Keratinocyte (primary cell): ENCODE data around the gene EBF3. TPM values are rescaled to one million over a fixed set of nuclear protein-coding genes. Genes with fewer than 3 reads are reported as not detected.

Experiments used
- DNase-seq: peaks from one replicate; pipeline ENCODE4 v3.0.0-alpha.2; 2011; ENCODE audit warnings: low read depth, missing footprints, low spot score
- FAIRE-seq: peaks from 2 replicates; lab custom pipeline; 2011; peaks lifted over from hg19 to GRCh38; lab: Jason Lieb, UNC
- H2AFZ ChIP-seq: 2 replicates; pipeline ENCODE4 v1.6.0; 2012; ENCODE audit warnings: low read length, control low read depth, inconsistent platforms; ENCODE audit not compliant: control insufficient read depth
- H3K27ac ChIP-seq: 2 replicates; pipeline ENCODE4 v1.5.1; 2011; ENCODE audit warnings: low read length; ENCODE audit not compliant: control insufficient read depth, insufficient read depth
- H3K27me3 ChIP-seq: 3 replicates; pipeline ENCODE4 v1.6.0; 2011; ENCODE audit warnings: low read length; ENCODE audit not compliant: control insufficient read depth, insufficient read depth; ENCODE audit errors: extremely low read depth
- H3K36me3 ChIP-seq, 2 experiments: 2 replicates in 1 of 2; 3 replicates in 1 of 2; pipeline ENCODE4 v1.5.1; 2011; ENCODE audit warnings: low read length in 2 of 2, mild to moderate bottlenecking in 1 of 2; ENCODE audit not compliant: control insufficient read depth in 2 of 2, insufficient read depth in 2 of 2; ENCODE audit errors: extremely low read depth in 1 of 2
- H3K4me1 ChIP-seq: 3 replicates; pipeline ENCODE4 v1.5.1; 2011; ENCODE audit warnings: low read length; ENCODE audit not compliant: control insufficient read depth, insufficient read depth; ENCODE audit errors: extremely low read depth
- H3K4me2 ChIP-seq: 3 replicates; pipeline ENCODE4 v1.6.0; 2011; ENCODE audit warnings: low read depth, low read length; ENCODE audit not compliant: control insufficient read depth, insufficient read depth; ENCODE audit errors: extremely low read depth
- H3K4me3 ChIP-seq, 3 experiments: fragments of 200-600 bp in 1 of 3; sonication (generic) in 1 of 3; 2 replicates in 2 of 3; 3 replicates in 1 of 3; pipeline ENCODE4 v1.5.1; 2011 to 2016; ENCODE audit warnings: low read length in 3 of 3, mild to moderate bottlenecking in 3 of 3, control low read depth in 2 of 3, inconsistent platforms in 1 of 3, low read depth in 1 of 3, mixed read lengths in 1 of 3, mixed run types in 1 of 3, moderate library complexity in 1 of 3; ENCODE audit not compliant: control insufficient read depth in 2 of 3, insufficient read depth in 2 of 3; ENCODE audit errors: extremely low read depth in 1 of 3
- H3K79me2 ChIP-seq: 2 replicates; pipeline ENCODE4 v1.6.0; 2012; ENCODE audit warnings: low read length; ENCODE audit not compliant: control insufficient read depth, insufficient read depth
- H3K9ac ChIP-seq: 3 replicates; pipeline ENCODE4 v1.6.0; 2011; ENCODE audit warnings: low read length; ENCODE audit not compliant: control insufficient read depth, insufficient read depth; ENCODE audit errors: extremely low read depth
- H3K9me1 ChIP-seq: 3 replicates; pipeline ENCODE4 v1.6.0; 2011; ENCODE audit warnings: low read length; ENCODE audit not compliant: control insufficient read depth, insufficient read depth; ENCODE audit errors: extremely low read depth
- H3K9me3 ChIP-seq: 2 replicates; pipeline ENCODE4 v1.5.1; 2012; ENCODE audit warnings: low read depth, low read length; ENCODE audit not compliant: control insufficient read depth
- H4K20me1 ChIP-seq: 3 replicates; pipeline ENCODE4 v1.6.0; 2011; ENCODE audit warnings: low read length; ENCODE audit not compliant: control insufficient read depth, insufficient read depth; ENCODE audit errors: extremely low read depth
- EZH2 ChIP-seq: IDR thresholded peaks from one replicate; pipeline ENCODE4 v1.6.1; 2012; ENCODE audit warnings: inconsistent platforms, mild to moderate bottlenecking, low read length, moderate library complexity
- dilution Hi-C: fragments of 300-500 bp; cut with MboI; formaldehyde crosslinking; loops from one replicate; pipeline ENCODE4 v1.7.0; 2020; ENCODE audit warnings: low sequenced_read_pairs; ENCODE audit not compliant: extremely low pct_ligation_motif_present
- polyA plus RNA-seq, 5 experiments: library from polyadenylated mRNA; depleted of rRNA in 3 of 5; stranded (reverse) in 3 of 5; stranded (forward) in 1 of 5; unstranded in 1 of 5; fragments of >200 nt; gene quantifications; 1 replicate in 1 of 5; 2 replicates in 3 of 5; 3 replicates in 1 of 5; pipeline versions ENCODE4 v1.2.1 to v1.2.3, GENCODE V29; 2011 to 2012; ENCODE audit warnings: missing spikeins in 2 of 5, low read depth in 1 of 5, low replicate concordance in 1 of 5
- TF ChIP-seq, protein P1 (sequence below), 3 experiments: IDR thresholded peaks in 1 of 3; conservative IDR thresholded peaks in 1 of 3; optimal IDR thresholded peaks in 1 of 3; 2 replicates in 2 of 3; 3 replicates in 1 of 3; pipeline versions ENCODE3 to v1.5.1; 2011; ENCODE audit warnings: low read length in 3 of 3, mild to moderate bottlenecking in 3 of 3, moderate library complexity in 2 of 3, control low read depth in 1 of 3, inconsistent platforms in 1 of 3; ENCODE audit not compliant: insufficient read depth in 2 of 3; ENCODE audit errors: extremely low read depth in 1 of 3

Gene EBF3
- polyA plus RNA-seq, 1 donor (not counting 4 experiments of a cell fraction or from before 2014, with no cell fraction given) = not detected

DNA sequence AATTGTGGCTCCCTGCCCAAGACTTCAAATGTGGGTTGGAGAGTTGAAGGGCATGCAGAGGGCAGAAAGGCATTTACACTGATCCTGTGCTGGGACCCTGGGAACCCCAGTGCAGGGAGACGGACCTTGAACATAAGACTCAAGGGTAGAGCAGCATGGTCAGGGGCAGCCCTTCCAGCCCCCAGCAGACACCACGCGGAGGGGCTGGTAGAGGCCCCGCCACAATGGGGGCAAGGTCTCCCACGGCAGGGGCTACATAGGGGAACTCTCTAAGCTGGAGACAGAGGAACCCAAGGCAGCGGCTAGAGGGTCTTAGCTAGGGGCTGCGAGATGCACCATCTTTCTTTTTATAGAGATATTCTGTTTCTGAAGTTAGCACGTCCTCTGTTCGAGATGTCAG, 45.2 kb upstream of the EBF3 start:
- Histone ChIP-seq H3K4me3 (no peak overlapping the region), H3K79me2 (no peaks in the 10 kb centered on the region), H3K36me3 (no peaks in the 10 kb centered on the region), H3K9me1 (no peaks in the 10 kb centered on the region), H4K20me1 (no peaks in the 10 kb centered on the region), H3K4me2 (no peak overlapping the region), H3K9me3 (no peaks in the 10 kb centered on the region), H3K27me3 (no peaks in the 10 kb centered on the region), H3K9ac (no peak overlapping the region), H2AFZ (no peak overlapping the region), H3K27ac (no peak overlapping the region), H3K4me1 (no peaks in the 10 kb centered on the region)
- dilution Hi-C loops = no loop called here
- FAIRE-seq (no peak), DNase-seq (no peak)
- no peak for TF ChIP-seq EZH2
- TF ChIP-seq, protein P1, sequence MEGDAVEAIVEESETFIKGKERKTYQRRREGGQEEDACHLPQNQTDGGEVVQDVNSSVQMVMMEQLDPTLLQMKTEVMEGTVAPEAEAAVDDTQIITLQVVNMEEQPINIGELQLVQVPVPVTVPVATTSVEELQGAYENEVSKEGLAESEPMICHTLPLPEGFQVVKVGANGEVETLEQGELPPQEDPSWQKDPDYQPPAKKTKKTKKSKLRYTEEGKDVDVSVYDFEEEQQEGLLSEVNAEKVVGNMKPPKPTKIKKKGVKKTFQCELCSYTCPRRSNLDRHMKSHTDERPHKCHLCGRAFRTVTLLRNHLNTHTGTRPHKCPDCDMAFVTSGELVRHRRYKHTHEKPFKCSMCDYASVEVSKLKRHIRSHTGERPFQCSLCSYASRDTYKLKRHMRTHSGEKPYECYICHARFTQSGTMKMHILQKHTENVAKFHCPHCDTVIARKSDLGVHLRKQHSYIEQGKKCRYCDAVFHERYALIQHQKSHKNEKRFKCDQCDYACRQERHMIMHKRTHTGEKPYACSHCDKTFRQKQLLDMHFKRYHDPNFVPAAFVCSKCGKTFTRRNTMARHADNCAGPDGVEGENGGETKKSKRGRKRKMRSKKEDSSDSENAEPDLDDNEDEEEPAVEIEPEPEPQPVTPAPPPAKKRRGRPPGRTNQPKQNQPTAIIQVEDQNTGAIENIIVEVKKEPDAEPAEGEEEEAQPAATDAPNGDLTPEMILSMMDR (optimal IDR thresholded peaks at IDR 0.05 in 1 of 3, IDR thresholded peaks at IDR 0.05 in 1 of 3, conservative IDR thresholded peaks at IDR 0.05 in 1 of 3; ENCODE audit: extremely low read depth in 1 of 3, insufficient read depth in 2 of 3, low read length in 3 of 3) = no peak

DNA sequence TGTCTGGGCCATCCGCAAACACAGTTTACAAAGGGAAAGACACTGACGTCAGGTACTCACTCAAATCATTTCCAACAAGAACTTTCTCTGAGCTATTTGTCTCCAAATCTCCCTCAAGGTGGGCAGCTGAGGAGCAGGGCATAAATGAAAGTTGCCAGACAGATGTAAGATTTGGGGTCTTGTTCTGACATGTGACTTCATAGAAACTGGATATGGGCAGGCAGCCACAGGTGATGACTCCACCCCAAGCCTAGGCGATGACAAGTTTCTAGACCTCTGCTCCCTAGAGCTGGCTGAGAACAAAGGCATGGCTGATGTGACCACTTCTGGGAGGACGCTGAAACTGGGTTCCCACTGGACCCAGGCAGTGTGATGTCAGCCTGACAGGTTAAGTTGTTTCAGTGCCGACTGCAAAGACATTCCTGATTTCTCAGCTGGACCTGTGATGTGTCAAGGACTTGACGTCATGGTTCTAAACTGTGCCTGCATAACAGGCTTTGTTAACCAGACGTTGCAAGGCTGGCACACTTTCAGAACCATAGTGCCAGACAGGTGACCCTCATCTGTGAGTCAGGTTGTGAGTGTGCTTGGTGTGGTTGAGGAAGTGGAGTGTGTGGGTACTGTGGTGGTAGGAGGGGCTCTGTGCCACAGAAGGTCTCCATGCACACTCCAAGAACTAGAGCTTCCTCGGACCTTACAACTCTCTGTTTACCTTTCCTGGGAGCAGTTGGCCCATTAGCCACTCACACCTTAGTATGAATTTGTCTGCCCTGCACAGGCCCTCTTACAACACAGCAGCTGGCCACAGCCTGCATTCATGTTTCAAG, 39.9 kb upstream of the EBF3 start:
- H3K9ac ChIP-seq = no peak overlapping the region
- no peaks in the 10 kb centered on the region for H3K9me3 ChIP-seq
- no peak for FAIRE-seq
- H3K9me1 ChIP-seq = no peaks in the 10 kb centered on the region
- H3K27me3 ChIP-seq = no peaks in the 10 kb centered on the region
- no peak overlapping the region for H3K4me2 ChIP-seq
- H3K36me3 ChIP-seq = no peaks in the 10 kb centered on the region
- H3K27ac ChIP-seq = no peak overlapping the region
- no peak for DNase-seq
- dilution Hi-C loops = no loop called here
- H3K4me1 ChIP-seq = no peaks in the 10 kb centered on the region
- no peak overlapping the region for H2AFZ ChIP-seq
- TF ChIP-seq, protein P1 (optimal IDR thresholded peaks at IDR 0.05 in 1 of 3, IDR thresholded peaks at IDR 0.05 in 1 of 3, conservative IDR thresholded peaks at IDR 0.05 in 1 of 3; ENCODE audit: extremely low read depth in 1 of 3, insufficient read depth in 2 of 3, low read length in 3 of 3) = no peak
- TF ChIP-seq EZH2 = no peak
- H4K20me1 ChIP-seq = no peaks in the 10 kb centered on the region
- no peaks in the 10 kb centered on the region for H3K79me2 ChIP-seq
- H3K4me3 ChIP-seq = no peak overlapping the region
